SU-DHL-6 (cell line): ENCODE data around the gene SMAD6.

Experiments
- CTCF ChIP-seq: fragments of 200-600 bp; sonication (generic); IDR thresholded peaks from one replicate; pipeline ENCODE4 v1.5.1; 2017; ENCODE audit warnings: antibody characterized with exemption, mild to moderate bottlenecking, low read length, moderate library complexity; ENCODE audit not compliant: insufficient read depth, poor library complexity, severe bottlenecking
- EZH2phosphoT487 ChIP-seq: fragments of 200-600 bp; sonication (generic), shearing (Covaris generic); conservative IDR thresholded peaks from 2 replicates; pipeline ENCODE4 v1.6.1; 2018; ENCODE audit warnings: mild to moderate bottlenecking, antibody characterized with exemption, low read length, moderate library complexity, mixed read lengths

GRCh38 chr15:66824424-66824823 lies 122.4 kb downstream of the SMAD6 start:
- no peak for TF ChIP-seq CTCF
- TF ChIP-seq EZH2phosphoT487: no peak
